ENCODE measurements around the gene LRRC4C.

Gene LRRC4C

DNA sequence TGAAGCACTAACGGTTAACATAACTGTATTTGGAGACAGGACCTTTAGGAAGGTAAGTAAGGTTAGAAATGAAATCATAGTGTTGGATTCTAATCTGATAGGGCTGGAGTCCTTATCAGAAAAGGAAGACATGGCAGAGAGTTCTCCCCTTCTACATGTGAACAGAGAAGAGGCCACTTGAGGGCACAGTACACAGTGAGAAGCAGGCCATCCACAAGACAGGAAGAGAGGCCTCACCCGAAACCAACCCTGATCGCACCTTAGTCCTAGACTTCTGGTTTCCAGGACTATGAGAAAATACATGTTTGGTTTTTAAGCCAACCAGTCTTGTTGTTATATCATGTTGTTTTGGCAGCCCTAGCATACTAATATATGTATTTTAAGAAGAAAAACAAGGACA, 170.0 kb downstream of the LRRC4C start:
- Histone ChIP-seq H3K36me3 (ENCODE audit: control insufficient read depth, insufficient read depth, low read length, severe bottlenecking) (no peaks in the 10 kb centered on the region), H3K9me3 (ENCODE audit: control insufficient read depth, low read length) (no peaks in the 10 kb centered on the region), H3K27me3 (replicated peaks; ENCODE audit: control insufficient read depth, insufficient read depth, low read length) (no peaks in the 10 kb centered on the region), H3K4me3 (ENCODE audit: low read length) (no peak overlapping the region), H3K9ac (ENCODE audit: low read length) (no peak overlapping the region), H3K4me1 (ENCODE audit: control insufficient read depth, insufficient read depth, low read length) (no peaks in the 10 kb centered on the region)
- no peak for DNase-seq (ENCODE audit: low read depth)

DNA sequence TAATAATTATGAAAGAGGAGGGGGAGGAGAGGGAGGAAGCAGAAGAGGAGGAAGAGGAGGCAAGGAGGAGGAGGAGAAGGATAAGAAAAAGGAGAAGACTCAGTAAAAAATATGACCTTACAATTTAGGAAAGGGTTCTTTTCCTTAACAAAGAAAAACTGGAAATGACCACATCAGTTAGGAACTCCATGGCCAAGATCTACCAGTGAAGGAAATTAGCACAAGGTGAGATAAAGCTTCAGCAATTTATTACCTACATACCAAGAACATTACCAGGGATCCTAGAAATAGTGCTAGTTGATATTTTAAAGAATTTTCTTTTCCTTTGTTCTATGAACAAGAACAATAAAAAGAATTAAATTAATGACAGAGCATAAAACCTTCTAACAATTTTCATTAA, 172.7 kb downstream of the LRRC4C start:
- Histone ChIP-seq H3K36me3 (ENCODE audit: control insufficient read depth, insufficient read depth, low read length, severe bottlenecking) (no peaks in the 10 kb centered on the region), H3K4me3 (ENCODE audit: low read length) (no peak overlapping the region)
- DNase-seq (ENCODE audit: low read depth): no peak

DNA sequence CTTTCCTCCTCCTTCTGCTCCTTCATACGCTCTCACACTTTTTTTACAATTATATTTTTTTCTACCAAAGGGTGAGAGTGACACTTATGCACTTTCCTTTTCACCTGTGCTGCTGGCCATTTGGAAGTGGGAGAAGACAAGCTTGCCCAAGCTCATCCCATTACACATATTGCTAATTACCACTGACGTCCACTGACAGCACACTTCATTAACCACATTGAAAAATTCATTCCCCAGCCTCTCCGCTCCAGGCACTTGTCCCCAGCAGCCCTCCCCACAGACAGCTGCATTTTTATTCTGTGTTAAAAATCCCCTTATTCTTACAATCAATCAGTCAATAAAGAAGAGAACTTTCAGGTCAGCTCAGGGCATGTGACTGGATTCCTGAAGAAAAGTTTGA, 175.1 kb downstream of the LRRC4C start:
- DNase-seq (ENCODE audit: low read depth): no peak
- Histone ChIP-seq H3K4me1 (ENCODE audit: control insufficient read depth, insufficient read depth, low read length) (no peaks in the 10 kb centered on the region), H3K9ac (ENCODE audit: low read length) (no peak overlapping the region)

More for the DNA sequence above, 172.7 kb downstream of the LRRC4C start:
- Histone ChIP-seq H3K9ac (ENCODE audit: low read length) (no peak overlapping the region), H3K27me3 (replicated peaks; ENCODE audit: control insufficient read depth, insufficient read depth, low read length) (no peaks in the 10 kb centered on the region), H3K9me3 (ENCODE audit: control insufficient read depth, low read length) (no peaks in the 10 kb centered on the region), H3K4me1 (ENCODE audit: control insufficient read depth, insufficient read depth, low read length) (no peaks in the 10 kb centered on the region)

DNA sequence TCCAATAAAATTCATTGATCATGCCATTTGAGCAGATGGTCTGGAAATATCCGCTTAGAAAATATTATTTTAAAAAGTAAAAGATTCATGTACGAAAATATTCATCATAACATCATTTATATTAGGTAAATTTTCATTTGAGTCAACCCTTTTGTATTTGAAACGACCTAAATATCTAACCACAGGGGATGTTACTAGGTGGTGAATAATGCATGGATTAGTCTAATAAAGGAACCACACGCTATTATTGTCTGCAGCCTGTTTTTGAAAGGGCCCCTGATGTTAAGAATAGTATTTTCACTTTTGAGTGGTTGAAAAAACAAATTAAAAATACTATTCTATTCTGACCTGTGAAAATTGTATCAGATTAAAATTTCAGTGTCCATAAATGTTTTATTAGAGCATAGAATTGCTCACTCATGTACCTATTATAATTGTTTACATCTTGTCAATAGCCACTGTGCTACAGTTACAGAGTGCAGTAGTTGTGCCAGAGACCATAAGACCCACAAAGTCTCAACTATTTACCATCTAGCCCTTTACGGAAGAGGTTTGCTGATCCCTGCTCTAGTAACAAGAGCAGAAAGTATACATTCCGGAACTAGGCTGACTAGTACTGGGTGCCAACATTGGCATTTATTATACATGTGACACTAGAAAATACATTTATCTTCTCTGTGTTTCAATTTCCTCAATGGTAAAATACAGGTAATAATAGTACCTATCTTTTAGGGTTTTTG, 176.1 kb downstream of the LRRC4C start:
- DNase-seq (ENCODE audit: low read depth): no peak
- Histone ChIP-seq H3K9ac (ENCODE audit: low read length) (no peak overlapping the region), H3K36me3 (ENCODE audit: control insufficient read depth, insufficient read depth, low read length, severe bottlenecking) (no peaks in the 10 kb centered on the region), H3K4me3 (ENCODE audit: low read length) (no peak overlapping the region), H3K9me3 (ENCODE audit: control insufficient read depth, low read length) (no peaks in the 10 kb centered on the region), H3K27me3 (replicated peaks; ENCODE audit: control insufficient read depth, insufficient read depth, low read length) (no peaks in the 10 kb centered on the region), H3K4me1 (ENCODE audit: control insufficient read depth, insufficient read depth, low read length) (no peaks in the 10 kb centered on the region)

More for the DNA sequence above, 175.1 kb downstream of the LRRC4C start:
- Histone ChIP-seq H3K4me3 (ENCODE audit: low read length) (no peak overlapping the region), H3K9me3 (ENCODE audit: control insufficient read depth, low read length) (no peaks in the 10 kb centered on the region), H3K27me3 (replicated peaks; ENCODE audit: control insufficient read depth, insufficient read depth, low read length) (no peaks in the 10 kb centered on the region), H3K36me3 (ENCODE audit: control insufficient read depth, insufficient read depth, low read length, severe bottlenecking) (no peaks in the 10 kb centered on the region)

DNA sequence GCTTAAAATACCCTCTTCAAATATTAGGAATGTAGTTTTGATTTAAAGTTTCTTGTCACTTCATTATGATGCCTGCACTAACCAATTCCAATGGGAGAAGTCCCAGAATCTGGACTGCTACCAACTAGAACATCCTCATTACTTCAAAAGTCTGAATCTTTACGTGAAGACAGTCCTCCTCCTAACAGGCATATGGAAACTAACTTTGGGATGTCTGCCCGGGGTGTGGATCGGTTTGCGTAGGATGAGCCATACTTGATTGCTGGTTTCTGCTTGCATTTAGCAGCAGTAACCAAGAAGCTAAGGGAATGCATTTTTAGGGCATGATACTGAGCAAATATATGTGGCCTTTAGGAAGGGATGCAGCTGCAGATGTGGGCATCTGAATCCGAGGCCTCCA, 177.1 kb downstream of the LRRC4C start:
- no peak overlapping the region for H3K9ac ChIP-seq (ENCODE audit: low read length)
- H3K4me1 ChIP-seq (ENCODE audit: control insufficient read depth, insufficient read depth, low read length): no peaks in the 10 kb centered on the region
- H3K4me3 ChIP-seq (ENCODE audit: low read length): no peak overlapping the region
- H3K36me3 ChIP-seq (ENCODE audit: control insufficient read depth, insufficient read depth, low read length, severe bottlenecking): no peaks in the 10 kb centered on the region
- no peaks in the 10 kb centered on the region for H3K27me3 ChIP-seq (replicated peaks; ENCODE audit: control insufficient read depth, insufficient read depth, low read length)
- DNase-seq (ENCODE audit: low read depth): no peak
- no peaks in the 10 kb centered on the region for H3K9me3 ChIP-seq (ENCODE audit: control insufficient read depth, low read length)

DNA sequence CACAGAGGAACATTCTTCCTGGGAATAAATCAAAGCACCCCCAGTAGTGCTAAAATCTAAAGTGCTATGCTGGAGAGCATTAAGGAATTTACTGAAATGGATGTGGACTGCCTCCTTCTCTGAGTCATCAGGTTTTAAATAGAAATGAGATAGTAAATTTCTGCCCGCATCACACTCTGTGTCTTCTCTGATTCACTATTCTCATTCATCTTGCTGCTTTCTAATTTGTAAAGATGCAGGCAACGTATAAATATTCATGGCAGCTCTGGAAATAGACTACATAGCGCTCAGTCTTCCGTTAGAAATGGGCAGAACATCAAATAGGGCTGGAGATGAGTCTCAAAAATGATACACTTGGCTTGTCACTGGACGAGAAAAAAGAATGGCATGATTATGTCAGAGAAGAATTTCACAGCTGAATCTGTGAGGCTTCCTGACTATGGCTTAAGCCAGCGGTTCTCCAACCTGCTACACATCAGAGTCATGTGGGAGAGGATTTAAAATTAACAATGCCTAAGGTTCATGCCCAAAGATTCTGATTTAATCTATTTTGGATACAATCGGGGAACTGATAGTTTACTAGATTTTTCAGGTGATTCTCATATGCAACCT, 178.2 kb downstream of the LRRC4C start:
- Histone ChIP-seq H3K36me3 (ENCODE audit: control insufficient read depth, insufficient read depth, low read length, severe bottlenecking) (no peaks in the 10 kb centered on the region), H3K4me1 (ENCODE audit: control insufficient read depth, insufficient read depth, low read length) (no peaks in the 10 kb centered on the region), H3K4me3 (ENCODE audit: low read length) (no peak overlapping the region), H3K9me3 (ENCODE audit: control insufficient read depth, low read length) (no peaks in the 10 kb centered on the region), H3K27me3 (replicated peaks; ENCODE audit: control insufficient read depth, insufficient read depth, low read length) (no peaks in the 10 kb centered on the region), H3K9ac (ENCODE audit: low read length) (no peak overlapping the region)
- no peak for DNase-seq (ENCODE audit: low read depth)

DNA sequence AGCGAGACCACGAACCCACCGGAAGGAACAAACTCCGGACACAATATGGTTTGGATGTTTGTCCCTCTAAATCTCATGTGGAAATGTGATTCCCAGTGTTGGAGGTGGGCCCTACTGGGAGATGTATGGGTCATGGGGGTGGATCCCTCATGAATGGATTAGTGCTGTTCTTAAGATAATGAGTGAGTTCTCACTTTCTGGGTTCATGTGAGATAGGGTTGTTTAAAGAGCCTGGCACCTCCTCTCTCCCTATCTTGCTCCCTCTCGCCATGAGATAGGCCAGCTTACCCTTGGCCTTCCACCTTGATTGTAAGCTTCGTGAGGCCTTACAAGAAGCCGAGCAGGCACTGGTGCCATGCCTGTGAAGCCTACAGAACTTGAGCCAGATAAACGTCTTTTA, 184.6 kb downstream of the LRRC4C start:
- Histone ChIP-seq H3K9me3 (ENCODE audit: control insufficient read depth, low read length) (no peaks in the 10 kb centered on the region), H3K36me3 (ENCODE audit: control insufficient read depth, insufficient read depth, low read length, severe bottlenecking) (no peaks in the 10 kb centered on the region), H3K27me3 (replicated peaks; ENCODE audit: control insufficient read depth, insufficient read depth, low read length) (no peaks in the 10 kb centered on the region)

DNA sequence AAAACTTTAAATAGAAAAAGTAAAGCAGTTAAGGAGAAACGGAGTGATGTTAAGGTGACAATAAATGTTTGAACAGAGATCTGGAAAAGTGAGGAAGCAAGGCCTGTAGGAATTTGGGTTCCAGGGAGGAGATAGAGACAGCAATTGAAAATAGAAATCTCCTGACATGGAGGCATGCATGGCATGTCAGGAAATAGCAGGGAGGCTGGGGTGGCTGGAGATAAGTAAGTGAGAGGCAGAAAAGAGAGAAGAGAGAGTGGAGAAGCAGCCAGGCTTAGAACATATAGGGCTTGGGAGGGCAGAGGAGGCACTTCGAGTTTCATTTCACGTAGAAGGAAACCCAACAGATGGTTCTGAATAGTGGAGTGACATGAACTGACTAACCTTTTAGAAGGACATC, 185.5 kb downstream of the LRRC4C start:
- H3K4me1 ChIP-seq (ENCODE audit: control insufficient read depth, insufficient read depth, low read length): no peaks in the 10 kb centered on the region
- no peaks in the 10 kb centered on the region for H3K9me3 ChIP-seq (ENCODE audit: control insufficient read depth, low read length)
- H3K4me3 ChIP-seq (ENCODE audit: low read length): no peak overlapping the region
- H3K27me3 ChIP-seq (replicated peaks; ENCODE audit: control insufficient read depth, insufficient read depth, low read length): no peaks in the 10 kb centered on the region
- H3K9ac ChIP-seq (ENCODE audit: low read length): no peak overlapping the region
- no peak for DNase-seq (ENCODE audit: low read depth)
- H3K36me3 ChIP-seq (ENCODE audit: control insufficient read depth, insufficient read depth, low read length, severe bottlenecking): no peaks in the 10 kb centered on the region

More for the DNA sequence above, 184.6 kb downstream of the LRRC4C start:
- H3K4me1 ChIP-seq (ENCODE audit: control insufficient read depth, insufficient read depth, low read length): no peaks in the 10 kb centered on the region
- no peak overlapping the region for H3K4me3 ChIP-seq (ENCODE audit: low read length)
- no peak overlapping the region for H3K9ac ChIP-seq (ENCODE audit: low read length)
- no peak for DNase-seq (ENCODE audit: low read depth)

DNA sequence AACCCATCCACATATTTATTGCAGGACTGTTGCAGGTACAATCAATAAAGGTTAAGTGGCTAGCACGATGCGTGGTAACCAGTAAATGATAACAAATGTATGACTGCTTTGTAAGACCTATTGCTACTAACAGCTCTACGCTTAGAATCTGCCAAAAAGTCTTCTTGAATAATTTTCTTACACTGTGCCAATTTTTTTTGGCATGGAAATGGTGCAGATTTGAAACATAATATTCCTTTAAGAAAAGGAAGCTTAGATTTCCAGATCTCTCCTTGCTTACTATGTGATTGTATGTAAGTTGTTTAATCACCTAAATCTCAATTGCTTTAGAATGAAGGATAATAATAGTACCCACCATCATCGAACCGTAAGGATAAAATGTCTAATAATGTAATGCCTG, 192.0 kb downstream of the LRRC4C start:
- no peaks in the 10 kb centered on the region for H3K9me3 ChIP-seq (ENCODE audit: control insufficient read depth, low read length)
- H3K27me3 ChIP-seq (replicated peaks; ENCODE audit: control insufficient read depth, insufficient read depth, low read length): no peaks in the 10 kb centered on the region
- H3K36me3 ChIP-seq (ENCODE audit: control insufficient read depth, insufficient read depth, low read length, severe bottlenecking): no peaks in the 10 kb centered on the region
- no peaks in the 10 kb centered on the region for H3K4me1 ChIP-seq (ENCODE audit: control insufficient read depth, insufficient read depth, low read length)
- no peak for DNase-seq (ENCODE audit: low read depth)
- H3K9ac ChIP-seq (ENCODE audit: low read length): no peak overlapping the region
- H3K4me3 ChIP-seq (ENCODE audit: low read length): no peak overlapping the region

DNA sequence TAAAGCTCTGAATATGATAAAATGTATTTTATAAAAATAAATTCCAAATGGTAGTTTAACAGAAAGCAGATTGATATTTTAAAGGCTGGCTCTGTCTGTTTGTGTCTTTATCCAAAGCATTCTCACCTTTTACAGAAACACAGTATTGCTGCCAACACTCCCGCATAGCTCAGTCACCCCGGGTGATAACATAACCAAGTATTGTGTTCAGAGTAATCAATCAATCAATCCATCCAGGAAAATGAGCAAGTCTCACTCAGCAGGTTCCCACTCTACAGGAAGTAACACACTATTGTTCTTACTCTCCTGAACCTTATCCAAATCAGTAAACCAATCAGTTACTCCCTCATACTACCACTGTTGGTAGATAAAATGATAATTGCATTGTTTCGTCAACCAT, 203.4 kb downstream of the LRRC4C start:
- Histone ChIP-seq H3K4me1 (ENCODE audit: control insufficient read depth, insufficient read depth, low read length) (no peaks in the 10 kb centered on the region), H3K4me3 (ENCODE audit: low read length) (no peak overlapping the region), H3K9ac (ENCODE audit: low read length) (no peak overlapping the region), H3K9me3 (ENCODE audit: control insufficient read depth, low read length) (no peaks in the 10 kb centered on the region), H3K27me3 (replicated peaks; ENCODE audit: control insufficient read depth, insufficient read depth, low read length) (no peaks in the 10 kb centered on the region), H3K36me3 (ENCODE audit: control insufficient read depth, insufficient read depth, low read length, severe bottlenecking) (no peaks in the 10 kb centered on the region)
- DNase-seq (ENCODE audit: low read depth): no peak

DNA sequence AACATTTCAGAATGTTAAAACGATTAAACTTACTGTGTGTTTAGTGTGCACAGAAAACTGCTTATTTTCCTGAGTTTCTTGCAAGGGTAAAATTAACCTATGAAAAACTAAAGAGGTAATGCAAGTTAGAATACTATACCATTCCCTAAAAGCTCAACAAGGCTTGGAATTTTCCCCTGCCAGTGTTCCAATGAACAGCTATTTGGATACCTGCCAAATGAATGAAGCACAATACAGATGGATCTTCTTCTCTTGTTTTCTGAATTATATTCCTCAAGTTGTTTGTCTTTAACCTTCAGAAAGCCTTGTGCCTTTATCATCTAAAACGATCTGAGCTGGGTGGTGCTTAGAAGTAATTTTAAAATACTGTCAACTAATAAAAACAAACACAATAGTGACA, 204.5 kb downstream of the LRRC4C start:
- Histone ChIP-seq H3K27me3 (replicated peaks; ENCODE audit: control insufficient read depth, insufficient read depth, low read length) (no peaks in the 10 kb centered on the region), H3K4me3 (ENCODE audit: low read length) (no peak overlapping the region), H3K4me1 (ENCODE audit: control insufficient read depth, insufficient read depth, low read length) (no peaks in the 10 kb centered on the region), H3K9me3 (ENCODE audit: control insufficient read depth, low read length) (no peaks in the 10 kb centered on the region), H3K9ac (ENCODE audit: low read length) (no peak overlapping the region), H3K36me3 (ENCODE audit: control insufficient read depth, insufficient read depth, low read length, severe bottlenecking) (no peaks in the 10 kb centered on the region)
- no peak for DNase-seq (ENCODE audit: low read depth)

Measured in adipocyte (in vitro differentiated cells).